ENCODE results near the gene IQCF6. TPM values are rescaled to one million over a fixed set of nuclear protein-coding genes. Genes with fewer than 3 reads are reported as not detected.

The IQCF6 gene
- polyA plus RNA-seq, 1 experiment, result not detected

- POLR2A ChIA-PET, result no interaction called here
- CTCF ChIA-PET, result no interaction called here
Observed at GRCh38 chr3:51739110-51739509, 39.9 kb downstream of the IQCF6 start.

DNA sequence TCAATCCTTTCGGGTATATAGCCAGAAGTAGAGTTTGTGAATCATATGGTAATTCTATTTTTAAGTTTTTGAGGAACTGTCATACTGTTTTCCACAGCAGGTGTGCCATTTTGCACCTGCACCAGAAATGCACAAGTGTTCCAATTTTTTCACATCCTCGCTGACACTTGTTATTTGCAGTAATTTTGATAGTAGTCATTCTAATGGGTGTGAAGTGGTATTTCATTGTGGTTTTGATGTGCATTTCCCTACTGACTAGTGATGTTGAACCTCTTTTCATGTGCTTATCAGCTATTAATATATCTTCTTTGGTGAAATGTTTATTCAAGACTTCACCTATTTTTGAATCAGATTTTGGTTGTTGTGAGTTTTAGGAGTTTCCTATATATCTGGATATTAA lies 43.1 kb downstream of the IQCF6 start:
- ChIA-PET POLR2A (interaction anchor here (0.5 kb wide), 1 partner anchor 252 kb away, joined by 3 read pairs; no protein-coding TSS in a partner anchor), CTCF (no interaction called here)
- DNase-seq (ENCODE audit: low read depth, low spot score), result no peak
- TF ChIP-seq, protein P1, sequence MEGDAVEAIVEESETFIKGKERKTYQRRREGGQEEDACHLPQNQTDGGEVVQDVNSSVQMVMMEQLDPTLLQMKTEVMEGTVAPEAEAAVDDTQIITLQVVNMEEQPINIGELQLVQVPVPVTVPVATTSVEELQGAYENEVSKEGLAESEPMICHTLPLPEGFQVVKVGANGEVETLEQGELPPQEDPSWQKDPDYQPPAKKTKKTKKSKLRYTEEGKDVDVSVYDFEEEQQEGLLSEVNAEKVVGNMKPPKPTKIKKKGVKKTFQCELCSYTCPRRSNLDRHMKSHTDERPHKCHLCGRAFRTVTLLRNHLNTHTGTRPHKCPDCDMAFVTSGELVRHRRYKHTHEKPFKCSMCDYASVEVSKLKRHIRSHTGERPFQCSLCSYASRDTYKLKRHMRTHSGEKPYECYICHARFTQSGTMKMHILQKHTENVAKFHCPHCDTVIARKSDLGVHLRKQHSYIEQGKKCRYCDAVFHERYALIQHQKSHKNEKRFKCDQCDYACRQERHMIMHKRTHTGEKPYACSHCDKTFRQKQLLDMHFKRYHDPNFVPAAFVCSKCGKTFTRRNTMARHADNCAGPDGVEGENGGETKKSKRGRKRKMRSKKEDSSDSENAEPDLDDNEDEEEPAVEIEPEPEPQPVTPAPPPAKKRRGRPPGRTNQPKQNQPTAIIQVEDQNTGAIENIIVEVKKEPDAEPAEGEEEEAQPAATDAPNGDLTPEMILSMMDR (IDR thresholded peaks at IDR 0.05; ENCODE audit: low read depth, low read length), result no peak
- Histone ChIP-seq H3K27ac (ENCODE audit: low read depth, low read length) (no peak overlapping the region), H3K4me3 (ENCODE audit: low read depth, low read length) (no peak overlapping the region), H3K9me3 (ENCODE audit: control insufficient read depth, insufficient read depth, low read length) (no peaks in the 10 kb centered on the region), H3K27me3 (ENCODE audit: control insufficient read depth, insufficient read depth, low read length) (peaks cover 9% of the 10 kb centered on the region)

More at GRCh38 chr3:51739110-51739509, 39.9 kb downstream of the IQCF6 start:
- peaks cover 11% of the 10 kb centered on the region for H3K27me3 ChIP-seq (ENCODE audit: control insufficient read depth, insufficient read depth, low read length)
- no peak overlapping the region for H3K4me3 ChIP-seq (ENCODE audit: low read depth, low read length)
- no peak for DNase-seq (ENCODE audit: low read depth, low spot score)
- H3K9me3 ChIP-seq (ENCODE audit: control insufficient read depth, insufficient read depth, low read length), result no peaks in the 10 kb centered on the region
- H3K27ac ChIP-seq (ENCODE audit: low read depth, low read length), result no peak overlapping the region
- TF ChIP-seq, protein P1 (IDR thresholded peaks at IDR 0.05; ENCODE audit: low read depth, low read length), result no peak

GRCh38 chr3:51735039-51735438 lies 44.0 kb downstream of the IQCF6 start:
- DNase-seq (ENCODE audit: low read depth, low spot score), result no peak
- ChIA-PET POLR2A (no interaction called here), CTCF (no interaction called here)
- Histone ChIP-seq H3K27ac (ENCODE audit: low read depth, low read length) (no peak overlapping the region), H3K4me3 (ENCODE audit: low read depth, low read length) (no peak overlapping the region), H3K27me3 (ENCODE audit: control insufficient read depth, insufficient read depth, low read length) (peaks cover 6% of the 10 kb centered on the region), H3K9me3 (ENCODE audit: control insufficient read depth, insufficient read depth, low read length) (no peaks in the 10 kb centered on the region)
- TF ChIP-seq, protein P1 (IDR thresholded peaks at IDR 0.05; ENCODE audit: low read depth, low read length), result no peak

DNA sequence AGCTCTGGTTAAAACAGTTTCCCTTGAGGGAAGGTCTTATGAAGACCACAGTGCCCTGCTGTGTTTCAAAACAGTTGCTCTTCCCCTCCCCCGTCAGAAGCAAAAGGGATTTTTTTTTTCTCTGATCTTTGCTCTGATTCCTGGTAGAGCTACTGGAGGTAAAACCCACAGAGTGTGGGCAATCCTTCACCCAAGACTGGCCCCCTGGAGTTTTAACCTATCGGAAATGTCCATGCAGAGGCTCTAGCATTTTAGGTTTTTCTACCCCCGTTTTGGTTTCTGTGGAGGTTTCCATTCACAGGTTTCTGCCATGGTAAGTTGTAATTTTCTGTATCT lies 44.5 kb downstream of the IQCF6 start:
- no peak for DNase-seq (ENCODE audit: low read depth, low spot score)
- H3K27me3 ChIP-seq (ENCODE audit: control insufficient read depth, insufficient read depth, low read length), result peaks cover 3% of the 10 kb centered on the region
- ChIA-PET CTCF (no interaction called here), POLR2A (no interaction called here)
- no peaks in the 10 kb centered on the region for H3K9me3 ChIP-seq (ENCODE audit: control insufficient read depth, insufficient read depth, low read length)
- no peak overlapping the region for H3K27ac ChIP-seq (ENCODE audit: low read depth, low read length)
- no peak overlapping the region for H3K4me3 ChIP-seq (ENCODE audit: low read depth, low read length)
- TF ChIP-seq, protein P1 (IDR thresholded peaks at IDR 0.05; ENCODE audit: low read depth, low read length), result no peak

- Histone ChIP-seq H3K27me3 (ENCODE audit: control insufficient read depth, insufficient read depth, low read length) (peaks cover 3% of the 10 kb centered on the region), H3K9me3 (ENCODE audit: control insufficient read depth, insufficient read depth, low read length) (no peaks in the 10 kb centered on the region), H3K27ac (ENCODE audit: low read depth, low read length) (no peak overlapping the region), H3K4me3 (ENCODE audit: low read depth, low read length) (no peak overlapping the region)
- no peak for DNase-seq (ENCODE audit: low read depth, low spot score)
- TF ChIP-seq, protein P1 (IDR thresholded peaks at IDR 0.05; ENCODE audit: low read depth, low read length), result no peak
- POLR2A ChIA-PET, result no interaction called here
- CTCF ChIA-PET, result no interaction called here
Observed at GRCh38 chr3:51733859-51734571, 45.0 kb downstream of the IQCF6 start.

Data from AG04450 (cell line).